ENCODE data around the gene MAFG. TPM values are rescaled to one million over a fixed set of nuclear protein-coding genes. Genes with fewer than 3 reads are reported as not detected.

MAFG gene
- total and polyA plus RNA-seq, 4 donors = 11.9 to 33.3 (median 23.3) TPM

DNA sequence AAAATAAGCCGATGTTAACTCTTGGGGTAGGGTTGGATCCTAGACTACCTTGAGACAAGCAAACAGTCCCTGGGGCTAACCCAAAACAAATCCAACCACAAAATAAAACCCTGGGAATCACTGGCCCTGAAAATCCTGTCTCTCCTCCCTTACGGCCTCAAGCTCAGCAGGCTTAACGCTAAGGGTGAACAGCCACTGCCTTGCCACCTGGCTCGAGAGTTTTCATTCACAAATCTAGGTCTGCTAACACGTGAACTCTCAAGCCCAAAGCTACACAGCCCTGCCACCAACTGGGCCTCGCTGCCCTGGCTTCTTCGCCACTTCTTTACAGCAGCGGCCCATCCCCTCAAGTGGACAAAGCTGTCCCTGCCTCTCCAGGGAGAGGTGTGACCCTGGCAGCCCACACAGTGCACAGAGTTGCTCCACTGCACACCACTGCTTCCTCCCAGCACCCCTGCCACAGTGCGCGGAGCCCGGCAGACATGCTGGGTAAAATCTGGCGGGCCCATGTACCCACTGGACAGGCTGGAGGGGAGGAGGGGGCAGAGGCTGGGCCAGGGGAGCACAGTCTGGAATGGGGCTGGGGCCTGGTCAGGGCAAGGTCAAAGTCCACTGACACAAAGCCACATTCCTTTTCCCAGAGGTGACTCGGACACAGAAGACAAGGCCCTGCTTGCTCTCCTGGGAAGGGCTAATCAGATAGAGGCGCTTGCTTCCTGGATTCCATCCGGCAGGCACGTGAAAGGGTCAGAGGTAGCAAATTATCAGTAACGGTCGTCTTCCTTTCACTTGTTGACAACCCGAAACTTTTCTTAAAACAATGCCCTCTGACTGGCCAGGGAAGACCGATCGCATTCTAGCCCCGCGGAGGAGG, 17.3 kb downstream of the MAFG start:
- Histone ChIP-seq H3K4me1 (ENCODE audit: control insufficient read depth in 5 of 5, insufficient read depth in 5 of 5, low read length in 5 of 5) (peaks cover 0 to 9% (median 5%) of the 10 kb centered on the region in 5 donors), H3K9me3 (ENCODE audit: control insufficient read depth in 4 of 4, insufficient read depth in 3 of 4, low read length in 3 of 4) (no peaks in the 10 kb centered on the region), H3K27ac (ENCODE audit: low read depth in 1 of 2, low read length in 1 of 2) (peak overlapping the region in 1 of 2 donors; percentile 77), H3K9ac (ENCODE audit: insufficient read depth in 1 of 2, low read length in 2 of 2) (no peak overlapping the region), H3K36me3 (ENCODE audit: control insufficient read depth in 4 of 4, insufficient read depth in 4 of 4, low read length in 4 of 4) (peaks cover 5 to 60% (median 13%) of the 10 kb centered on the region in 4 donors), H3K4me3 (peak overlapping the region; percentile 76), H3K27me3 (ENCODE audit: control insufficient read depth in 3 of 3, insufficient read depth in 3 of 3, low read length in 2 of 3) (no peaks in the 10 kb centered on the region)
- WGBS, 2 donors = 36 to 37% methylated on average over 23 of the region's 23 CpGs
- DNase-seq (no peak), ATAC-seq (ENCODE audit: insufficient read depth, low FRiP score) (no peak)
- TF ChIP-seq, protein P1, sequence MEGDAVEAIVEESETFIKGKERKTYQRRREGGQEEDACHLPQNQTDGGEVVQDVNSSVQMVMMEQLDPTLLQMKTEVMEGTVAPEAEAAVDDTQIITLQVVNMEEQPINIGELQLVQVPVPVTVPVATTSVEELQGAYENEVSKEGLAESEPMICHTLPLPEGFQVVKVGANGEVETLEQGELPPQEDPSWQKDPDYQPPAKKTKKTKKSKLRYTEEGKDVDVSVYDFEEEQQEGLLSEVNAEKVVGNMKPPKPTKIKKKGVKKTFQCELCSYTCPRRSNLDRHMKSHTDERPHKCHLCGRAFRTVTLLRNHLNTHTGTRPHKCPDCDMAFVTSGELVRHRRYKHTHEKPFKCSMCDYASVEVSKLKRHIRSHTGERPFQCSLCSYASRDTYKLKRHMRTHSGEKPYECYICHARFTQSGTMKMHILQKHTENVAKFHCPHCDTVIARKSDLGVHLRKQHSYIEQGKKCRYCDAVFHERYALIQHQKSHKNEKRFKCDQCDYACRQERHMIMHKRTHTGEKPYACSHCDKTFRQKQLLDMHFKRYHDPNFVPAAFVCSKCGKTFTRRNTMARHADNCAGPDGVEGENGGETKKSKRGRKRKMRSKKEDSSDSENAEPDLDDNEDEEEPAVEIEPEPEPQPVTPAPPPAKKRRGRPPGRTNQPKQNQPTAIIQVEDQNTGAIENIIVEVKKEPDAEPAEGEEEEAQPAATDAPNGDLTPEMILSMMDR (IDR thresholded peaks at IDR 0.05; ENCODE audit: control extremely low read depth, extremely low read depth) = no peak

DNA sequence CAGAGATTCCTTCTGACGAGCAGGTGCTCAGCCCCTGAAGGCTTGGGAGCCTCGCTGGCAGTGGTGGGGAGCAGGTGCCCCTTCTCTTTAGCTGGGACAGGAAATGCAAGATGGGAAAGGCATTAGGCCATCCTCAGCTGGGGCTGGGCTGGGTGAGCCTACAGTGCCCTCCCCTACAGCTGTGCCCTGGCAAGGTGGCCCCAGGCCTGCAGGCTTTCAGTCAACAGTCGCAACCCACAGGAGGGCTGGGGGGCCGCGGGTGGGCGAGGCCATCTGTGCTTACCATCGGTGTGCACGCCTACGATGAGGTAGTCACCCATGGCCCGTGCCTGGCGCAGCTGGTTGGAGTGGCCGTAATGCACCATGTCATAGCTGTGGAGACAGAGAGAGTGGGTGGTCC, 18.3 kb downstream of the MAFG start:
- no peak overlapping the region for H3K9ac ChIP-seq (ENCODE audit: insufficient read depth in 1 of 2, low read length in 2 of 2)

DNA sequence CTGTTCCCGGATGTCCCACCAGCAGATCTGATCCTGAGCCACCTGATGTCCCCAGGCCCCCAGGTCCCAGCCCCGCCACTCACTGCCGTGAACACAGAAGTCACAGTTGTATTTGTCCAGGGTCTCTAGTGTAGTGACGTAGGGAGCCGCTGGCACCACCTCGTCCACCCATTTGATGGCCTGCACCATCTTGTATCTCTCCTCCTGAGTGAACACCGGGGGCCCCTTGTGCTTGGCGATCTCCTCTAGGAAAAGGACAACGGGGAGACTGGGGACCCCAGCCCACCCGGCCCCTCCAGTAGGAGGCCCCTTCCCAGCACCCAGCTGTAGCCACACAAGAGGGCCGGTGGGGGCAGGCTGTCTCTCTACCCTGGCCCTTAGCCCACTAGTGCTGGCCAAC, 18.7 kb downstream of the MAFG start:
- DNase-seq (no peak), ATAC-seq (ENCODE audit: insufficient read depth, low FRiP score) (no peak)
- no peak overlapping the region for H3K27ac ChIP-seq (ENCODE audit: low read depth in 1 of 2, low read length in 1 of 2)
- no peak overlapping the region for H3K9ac ChIP-seq (ENCODE audit: insufficient read depth in 1 of 2, low read length in 2 of 2)
- H3K9me3 ChIP-seq (ENCODE audit: control insufficient read depth in 4 of 4, insufficient read depth in 3 of 4, low read length in 3 of 4) = no peaks in the 10 kb centered on the region
- peaks cover 0 to 9% (median 5%) of the 10 kb centered on the region in 5 donors for H3K4me1 ChIP-seq (ENCODE audit: control insufficient read depth in 5 of 5, insufficient read depth in 5 of 5, low read length in 5 of 5)
- TF ChIP-seq, protein P1 (IDR thresholded peaks at IDR 0.05; ENCODE audit: control extremely low read depth, extremely low read depth) = no peak
- no peak overlapping the region for H3K4me3 ChIP-seq
- peaks cover 3 to 60% (median 7%) of the 10 kb centered on the region in 4 donors for H3K36me3 ChIP-seq (ENCODE audit: control insufficient read depth in 4 of 4, insufficient read depth in 4 of 4, low read length in 4 of 4)
- 95% methylated on average over 11 of the region's 11 CpGs for WGBS, 2 donors
- H3K27me3 ChIP-seq (ENCODE audit: control insufficient read depth in 3 of 3, insufficient read depth in 3 of 3, low read length in 2 of 3) = no peaks in the 10 kb centered on the region

More for the DNA sequence above, 18.3 kb downstream of the MAFG start:
- TF ChIP-seq, protein P1 (IDR thresholded peaks at IDR 0.05; ENCODE audit: control extremely low read depth, extremely low read depth) = no peak
- peaks cover 5 to 60% (median 12%) of the 10 kb centered on the region in 4 donors for H3K36me3 ChIP-seq (ENCODE audit: control insufficient read depth in 4 of 4, insufficient read depth in 4 of 4, low read length in 4 of 4)
- no peak overlapping the region for H3K27ac ChIP-seq (ENCODE audit: low read depth in 1 of 2, low read length in 1 of 2)
- DNase-seq (no peak), ATAC-seq (ENCODE audit: insufficient read depth, low FRiP score) (no peak)
- 82 to 96% methylated on average over 12 of the region's 12 CpGs for WGBS, 2 donors
- H3K4me3 ChIP-seq = no peak overlapping the region
- peaks cover 0 to 9% (median 5%) of the 10 kb centered on the region in 5 donors for H3K4me1 ChIP-seq (ENCODE audit: control insufficient read depth in 5 of 5, insufficient read depth in 5 of 5, low read length in 5 of 5)
- no peaks in the 10 kb centered on the region for H3K27me3 ChIP-seq (ENCODE audit: control insufficient read depth in 3 of 3, insufficient read depth in 3 of 3, low read length in 2 of 3)
- H3K9me3 ChIP-seq (ENCODE audit: control insufficient read depth in 4 of 4, insufficient read depth in 3 of 4, low read length in 3 of 4) = no peaks in the 10 kb centered on the region
